OCI-LY3 (cell line): Measurements from ENCODE around the gene GSE1.

ENCODE experiments used
- CTCF ChIP-seq: fragments of 200-600, 300-600 bp; sonication (generic); IDR thresholded peaks from 2 replicates; pipeline ENCODE4 v1.5.1; 2014; ENCODE audit warnings: antibody characterized with exemption, low read length, low read depth
- EZH2phosphoT487 ChIP-seq: fragments of 200-600 bp; shearing (Covaris generic); IDR thresholded peaks from 2 replicates; pipeline ENCODE4 v1.6.1; 2018; ENCODE audit warnings: antibody characterized with exemption, mixed run types, low read depth

GRCh38 chr16:85628265-85628556 is 15.1 kb downstream of the GSE1 start:
- TF ChIP-seq CTCF = no peak
- no peak for TF ChIP-seq EZH2phosphoT487
